Tibial nerve (tissue), 4 donors: ENCODE results near the gene VMAC. TPM values are rescaled to one million over a fixed set of nuclear protein-coding genes. Genes with fewer than 3 reads are reported as not detected.

Source experiments
- DNase-seq, 2 donors: peaks; one replicate each; pipeline ENCODE4 v3.0.0-alpha.2; 2019; ENCODE audit warnings: low spot score in 2 of 2
- H3K27ac ChIP-seq, 4 donors: fragments of 200-600 bp; sonication (generic) in 3 of 4; one replicate each; pipeline ENCODE4 v1.5.1; 2017 to 2019; ENCODE audit warnings: mild to moderate bottlenecking in 1 of 4
- H3K27me3 ChIP-seq, 2 donors: fragments of 200-600 bp; sonication (generic) in 1 of 2; one replicate each; pipeline versions ENCODE4 v1.5.1 to v1.6.0; 2017 to 2019
- H3K36me3 ChIP-seq, 3 donors: fragments of 200-600 bp; sonication (generic); one replicate each; pipeline ENCODE4 v1.5.1; 2018 to 2019
- H3K4me1 ChIP-seq, 4 donors: fragments of 200-600 bp; sonication (generic) in 3 of 4; one replicate each; pipeline ENCODE4 v1.5.1; 2017 to 2019
- H3K4me3 ChIP-seq, 4 donors: fragments of 200-600 bp; sonication (generic) in 3 of 4; one replicate each; pipeline ENCODE4 v1.5.1; 2017 to 2019; ENCODE audit warnings: mild to moderate bottlenecking in 1 of 4, moderate library complexity in 1 of 4
- H3K9me3 ChIP-seq, 4 donors: fragments of 200-600 bp; sonication (generic) in 3 of 4; one replicate each; pipeline ENCODE4 v1.5.1; 2017 to 2019
- CTCF ChIP-seq, 5 experiments: fragments of 200-600 bp in 3 of 5; fragments of 450-650 bp in 2 of 5; sonication (generic) in 3 of 5; IDR thresholded peaks; one replicate each; pipeline ENCODE4 v1.5.1; 2016 to 2019; ENCODE audit warnings: antibody characterized with exemption in 5 of 5, mild to moderate bottlenecking in 3 of 5, moderate library complexity in 2 of 5
- EP300 ChIP-seq, 2 donors: sonication (generic); formaldehyde crosslinking; IDR thresholded peaks; one replicate each; pipeline ENCODE4 v1.6.1; 2017; ENCODE audit warnings: antibody characterized with exemption in 2 of 2, mild to moderate bottlenecking in 1 of 2
- POLR2A ChIP-seq, 2 donors: fragments of 450-650 bp; IDR thresholded peaks; one replicate each; pipeline ENCODE4 v1.6.1; 2017; ENCODE audit warnings: antibody characterized with exemption in 2 of 2, mild to moderate bottlenecking in 2 of 2, moderate library complexity in 2 of 2
- WGBS, 2 donors: methylation state at CpG; one replicate each; pipeline ENCODE4 v1.1.5; 2018; 5-methylcytosine and 5-hydroxymethylcytosine counted together
- total RNA-seq, 4 donors: library from RNA; depleted of rRNA; stranded (reverse); fragments of >200 nt; gene quantifications; one replicate each; pipeline ENCODE4 v1.1.0, GENCODE V29; 2016

Gene VMAC
- total RNA-seq, 4 donors from 2014 or later, result 8.3 to 16.7 (median 13.9) TPM

- no peak overlapping the region for H3K4me3 ChIP-seq
- no peak for DNase-seq
Observed at GRCh38 chr19:5953030-5953589, 48.4 kb downstream of the VMAC start.

GRCh38 chr19:5953680-5954213 is 49.1 kb downstream of the VMAC start:
- 31 to 40% methylated on average over 17 of the region's 17 CpGs for WGBS, 2 donors
- peak in 1 of 2 donors; percentile 5 for TF ChIP-seq EP300 (IDR thresholded peaks at IDR 0.05)
- TF ChIP-seq POLR2A (IDR thresholded peaks at IDR 0.05), result no peak
- Histone ChIP-seq H3K9me3 (no peaks in the 10 kb centered on the region), H3K27me3 (no peaks in the 10 kb centered on the region), H3K4me3 (no peak overlapping the region), H3K36me3 (no peaks in the 10 kb centered on the region), H3K4me1 (peaks cover 0 to 97% (median 66%) of the 10 kb centered on the region in 4 donors), H3K27ac (peak overlapping the region; percentile 28 to 92 (median 80))
- DNase-seq, result no peak

More at GRCh38 chr19:5953030-5953589, 48.4 kb downstream of the VMAC start:
- H3K4me1 ChIP-seq, result peaks cover 0 to 98% (median 69%) of the 10 kb centered on the region in 4 donors
- H3K9me3 ChIP-seq, result no peaks in the 10 kb centered on the region
- no peaks in the 10 kb centered on the region for H3K36me3 ChIP-seq
- H3K27ac ChIP-seq, result peak overlapping the region in 3 of 4 donors; percentile 74 to 92 (median 85)
- H3K27me3 ChIP-seq, result no peaks in the 10 kb centered on the region
- WGBS, 2 donors, result 48 to 56% methylated on average over 5 of the region's 5 CpGs
- no peak for TF ChIP-seq CTCF (IDR thresholded peaks at IDR 0.05)
- TF ChIP-seq EP300 (IDR thresholded peaks at IDR 0.05), result no peak
- TF ChIP-seq POLR2A (IDR thresholded peaks at IDR 0.05), result no peak

GRCh38 chr19:5954293-5954692 is 49.6 kb downstream of the VMAC start:
- 44 to 45% methylated on average over 6 of the region's 6 CpGs for WGBS, 2 donors
- Histone ChIP-seq H3K9me3 (no peaks in the 10 kb centered on the region), H3K4me1 (peaks cover 0 to 97% (median 66%) of the 10 kb centered on the region in 4 donors), H3K27ac (peak overlapping the region; percentile 28 to 92 (median 80)), H3K36me3 (no peaks in the 10 kb centered on the region), H3K4me3 (no peak overlapping the region), H3K27me3 (no peaks in the 10 kb centered on the region)
- TF ChIP-seq POLR2A (IDR thresholded peaks at IDR 0.05), result no peak
- TF ChIP-seq CTCF (IDR thresholded peaks at IDR 0.05), result no peak
- no peak for TF ChIP-seq EP300 (IDR thresholded peaks at IDR 0.05)
- no peak for DNase-seq

GRCh38 chr19:5955636-5955935 is 50.9 kb downstream of the VMAC start:
- WGBS, 2 donors, result 54 to 55% methylated on average over 3 of the region's 3 CpGs
- Histone ChIP-seq H3K4me3 (no peak overlapping the region), H3K27me3 (no peaks in the 10 kb centered on the region), H3K36me3 (no peaks in the 10 kb centered on the region), H3K27ac (peak overlapping the region in 2 of 4 donors; percentile 16 to 92), H3K4me1 (peaks cover 6 to 97% (median 70%) of the 10 kb centered on the region in 4 donors), H3K9me3 (no peaks in the 10 kb centered on the region)
- TF ChIP-seq EP300 (IDR thresholded peaks at IDR 0.05) (no peak), CTCF (IDR thresholded peaks at IDR 0.05) (no peak), POLR2A (IDR thresholded peaks at IDR 0.05) (no peak)
- no peak for DNase-seq

GRCh38 chr19:5956323-5956722 is 51.7 kb downstream of the VMAC start:
- Histone ChIP-seq H3K9me3 (no peaks in the 10 kb centered on the region), H3K27me3 (no peaks in the 10 kb centered on the region), H3K27ac (peak overlapping the region in 2 of 4 donors; percentile 4 to 86), H3K4me3 (no peak overlapping the region), H3K36me3 (no peaks in the 10 kb centered on the region), H3K4me1 (peaks cover 7 to 97% (median 70%) of the 10 kb centered on the region in 4 donors)
- no peak for DNase-seq
- TF ChIP-seq CTCF (IDR thresholded peaks at IDR 0.05), result no peak
- no peak for TF ChIP-seq EP300 (IDR thresholded peaks at IDR 0.05)
- 69 to 70% methylated on average over 3 of the region's 3 CpGs for WGBS, 2 donors
